GM21619 (cell line): Measurements from ENCODE around the gene TKTL1.

ENCODE experiments used
- ATAC-seq: cut with Tn5 transposase; IDR thresholded peaks from one replicate; pipeline ENCODE4 v1.9.1; 2021; ENCODE audit not compliant: unreplicated experiment

TKTL1 gene

GRCh38 chrX:154359362-154360154, 64.0 kb downstream of the TKTL1 start:
- no peak for ATAC-seq

- no peak for ATAC-seq
Measured at GRCh38 chrX:154360155-154360713, 64.6 kb downstream of the TKTL1 start.

GRCh38 chrX:154362085-154362742, 66.6 kb downstream of the TKTL1 start:
- ATAC-seq = no peak

GRCh38 chrX:154363706-154364439, 68.3 kb downstream of the TKTL1 start:
- ATAC-seq = no peak

GRCh38 chrX:154365052-154365600, 69.5 kb downstream of the TKTL1 start:
- ATAC-seq = no peak

- ATAC-seq = no peak
Measured at GRCh38 chrX:154365997-154366665, 70.5 kb downstream of the TKTL1 start.

GRCh38 chrX:154366666-154367055, 71.1 kb downstream of the TKTL1 start:
- ATAC-seq = no peak

- no peak for ATAC-seq
Measured at GRCh38 chrX:154367474-154368308, 72.1 kb downstream of the TKTL1 start.

- ATAC-seq = peak; percentile 28
Measured at GRCh38 chrX:154368630-154369448, 73.2 kb downstream of the TKTL1 start.

- ATAC-seq = no peak
Measured at GRCh38 chrX:154369449-154370299, 74.1 kb downstream of the TKTL1 start.

GRCh38 chrX:154370300-154371016, 74.9 kb downstream of the TKTL1 start:
- ATAC-seq = no peak

GRCh38 chrX:154371017-154371788, 75.6 kb downstream of the TKTL1 start:
- ATAC-seq = peak; percentile 53

GRCh38 chrX:154371789-154372300, 76.2 kb downstream of the TKTL1 start:
- ATAC-seq = peak; percentile 3

- no peak for ATAC-seq
Measured at GRCh38 chrX:154372612-154373022, 77.0 kb downstream of the TKTL1 start.

- ATAC-seq = no peak
Measured at GRCh38 chrX:154373340-154374306, 78.0 kb downstream of the TKTL1 start.
